IMR-90 (cell line): ENCODE measurements around the gene NPAS3.

Source experiments
- BHLHE40 ChIP-seq: fragments of 150-350 bp; IDR thresholded peaks from 2 replicates; pipeline ENCODE4 v1.6.1; 2016; ENCODE audit warnings: mild to moderate bottlenecking, low read depth, low read length
- CEBPB ChIP-seq: IDR thresholded peaks from 2 replicates; pipeline ENCODE4 v1.6.1; 2012; ENCODE audit warnings: low read depth, low read length, improper control_type of control experiment
- CHD1 ChIP-seq: IDR thresholded peaks from 2 replicates; pipeline ENCODE4 v1.6.1; 2012; ENCODE audit warnings: low read depth, low read length, improper control_type of control experiment
- FOS ChIP-seq: fragments of 150-350 bp; IDR thresholded peaks from 2 replicates; pipeline ENCODE4 v1.6.1; 2016; ENCODE audit warnings: low read depth, low read length
- MAFK ChIP-seq: IDR thresholded peaks from 2 replicates; pipeline ENCODE4 v1.6.1; 2012; ENCODE audit warnings: low read depth, low read length, improper control_type of control experiment
- POLR2A ChIP-seq: IDR thresholded peaks from 2 replicates; pipeline ENCODE4 v1.6.1; 2012; ENCODE audit warnings: mild to moderate bottlenecking, low read depth, low read length
- RAD21 ChIP-seq: IDR thresholded peaks from 2 replicates; pipeline ENCODE4 v1.6.1; 2012; ENCODE audit warnings: low read length, improper control_type of control experiment
- RFX5 ChIP-seq: IDR thresholded peaks from 2 replicates; pipeline ENCODE4 v1.8.0; 2012; ENCODE audit warnings: low read depth, mild to moderate bottlenecking, low read length, moderate library complexity
- SMC3 ChIP-seq: fragments of 150-350 bp; IDR thresholded peaks from 2 replicates; pipeline ENCODE4 v1.6.1; 2016; ENCODE audit warnings: low read depth, mild to moderate bottlenecking, antibody characterized with exemption, low read length, moderate library complexity
- TF ChIP-seq, protein P1 (sequence below): conservative IDR thresholded peaks from 2 replicates; pipeline ENCODE4 v1.5.1; 2012; ENCODE audit warnings: mild to moderate bottlenecking, low read depth, low read length, improper control_type of control experiment
- TF ChIP-seq, protein P2 (sequence below): fragments of 150-350 bp; IDR thresholded peaks from 2 replicates; pipeline ENCODE4 v1.6.1; 2016; ENCODE audit warnings: low read depth, mild to moderate bottlenecking, low read length, moderate library complexity, borderline replicate concordance

DNA sequence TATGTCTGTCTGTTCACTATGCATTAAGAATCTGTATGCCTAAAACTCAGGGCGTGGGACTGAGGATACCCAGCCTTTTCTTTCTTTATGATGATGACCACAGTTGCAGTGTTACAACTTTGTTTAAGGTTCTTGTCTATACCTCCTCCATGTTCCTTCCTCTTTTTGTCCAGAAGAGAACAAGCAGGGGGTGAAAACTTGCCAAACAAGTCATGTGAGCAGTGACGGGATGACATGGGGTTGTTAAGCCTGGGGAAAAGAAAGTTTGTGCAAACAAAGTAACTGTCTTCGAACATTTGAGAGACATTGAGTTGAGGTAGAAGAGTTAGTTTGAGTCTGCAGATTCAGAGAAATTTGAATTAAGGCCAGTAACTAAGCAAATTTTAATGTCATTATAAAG is 505.5 kb downstream of the NPAS3 start:
- TF ChIP-seq, protein P1, sequence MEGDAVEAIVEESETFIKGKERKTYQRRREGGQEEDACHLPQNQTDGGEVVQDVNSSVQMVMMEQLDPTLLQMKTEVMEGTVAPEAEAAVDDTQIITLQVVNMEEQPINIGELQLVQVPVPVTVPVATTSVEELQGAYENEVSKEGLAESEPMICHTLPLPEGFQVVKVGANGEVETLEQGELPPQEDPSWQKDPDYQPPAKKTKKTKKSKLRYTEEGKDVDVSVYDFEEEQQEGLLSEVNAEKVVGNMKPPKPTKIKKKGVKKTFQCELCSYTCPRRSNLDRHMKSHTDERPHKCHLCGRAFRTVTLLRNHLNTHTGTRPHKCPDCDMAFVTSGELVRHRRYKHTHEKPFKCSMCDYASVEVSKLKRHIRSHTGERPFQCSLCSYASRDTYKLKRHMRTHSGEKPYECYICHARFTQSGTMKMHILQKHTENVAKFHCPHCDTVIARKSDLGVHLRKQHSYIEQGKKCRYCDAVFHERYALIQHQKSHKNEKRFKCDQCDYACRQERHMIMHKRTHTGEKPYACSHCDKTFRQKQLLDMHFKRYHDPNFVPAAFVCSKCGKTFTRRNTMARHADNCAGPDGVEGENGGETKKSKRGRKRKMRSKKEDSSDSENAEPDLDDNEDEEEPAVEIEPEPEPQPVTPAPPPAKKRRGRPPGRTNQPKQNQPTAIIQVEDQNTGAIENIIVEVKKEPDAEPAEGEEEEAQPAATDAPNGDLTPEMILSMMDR = no peak
- TF ChIP-seq POLR2A (no peak), RAD21 (no peak), RFX5 (no peak), CHD1 (no peak), MAFK (no peak), SMC3 (no peak), FOS (no peak), BHLHE40 (no peak), CEBPB (no peak)
- TF ChIP-seq, protein P2, sequence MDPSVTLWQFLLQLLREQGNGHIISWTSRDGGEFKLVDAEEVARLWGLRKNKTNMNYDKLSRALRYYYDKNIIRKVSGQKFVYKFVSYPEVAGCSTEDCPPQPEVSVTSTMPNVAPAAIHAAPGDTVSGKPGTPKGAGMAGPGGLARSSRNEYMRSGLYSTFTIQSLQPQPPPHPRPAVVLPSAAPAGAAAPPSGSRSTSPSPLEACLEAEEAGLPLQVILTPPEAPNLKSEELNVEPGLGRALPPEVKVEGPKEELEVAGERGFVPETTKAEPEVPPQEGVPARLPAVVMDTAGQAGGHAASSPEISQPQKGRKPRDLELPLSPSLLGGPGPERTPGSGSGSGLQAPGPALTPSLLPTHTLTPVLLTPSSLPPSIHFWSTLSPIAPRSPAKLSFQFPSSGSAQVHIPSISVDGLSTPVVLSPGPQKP = no peak
